GM19023 (cell line): ENCODE results near the gene RELN.
"Not testable (repeated sequence)": the region's sequence is repeated elsewhere in the genome, so short reads cannot be mapped to it uniquely, and the experiment has no call there.

Experiments used
- ATAC-seq: cut with Tn5 transposase; IDR thresholded peaks from one replicate; pipeline ENCODE4 v1.9.1; 2021; ENCODE audit warnings: mild to moderate bottlenecking, moderate library complexity; ENCODE audit not compliant: unreplicated experiment

Gene RELN

DNA sequence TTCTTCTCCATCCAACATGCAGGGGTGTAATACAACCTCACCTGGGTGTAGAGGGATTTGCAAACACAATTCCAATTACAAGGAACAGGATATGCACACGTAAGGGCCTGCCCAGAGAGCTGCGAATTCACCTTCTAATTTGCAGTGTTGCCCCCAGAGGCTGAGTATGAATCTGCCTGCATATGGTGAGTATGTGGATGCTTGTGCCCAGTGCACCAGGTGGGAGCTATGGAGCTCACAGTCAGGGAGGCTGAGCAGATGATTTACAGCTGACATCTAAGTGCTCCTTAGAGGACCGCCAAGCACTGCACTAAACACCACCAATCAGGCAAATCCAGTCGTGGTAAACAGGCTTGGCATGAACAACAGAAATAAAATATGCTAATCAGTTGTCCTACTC, 132.0 kb downstream of the RELN start:
- no peak for ATAC-seq

DNA sequence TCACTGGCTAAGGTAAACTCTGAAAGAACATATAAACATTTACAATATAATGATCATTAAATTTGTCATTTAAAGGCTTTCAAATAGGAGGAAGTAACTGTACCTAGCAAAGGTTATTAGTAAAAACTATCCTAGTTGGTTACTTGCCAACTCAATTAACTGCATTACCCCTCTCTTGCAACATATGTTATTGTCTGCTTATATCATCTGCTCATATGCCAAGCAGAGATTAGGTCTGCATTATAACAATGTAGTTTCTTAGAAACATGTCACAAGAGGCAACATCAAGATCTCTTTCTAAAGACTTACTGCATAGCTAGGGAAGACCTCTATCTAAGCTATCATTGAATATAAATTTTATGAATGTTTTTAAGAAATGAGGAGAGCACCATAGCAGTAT, 132.5 kb downstream of the RELN start:
- no peak for ATAC-seq

DNA sequence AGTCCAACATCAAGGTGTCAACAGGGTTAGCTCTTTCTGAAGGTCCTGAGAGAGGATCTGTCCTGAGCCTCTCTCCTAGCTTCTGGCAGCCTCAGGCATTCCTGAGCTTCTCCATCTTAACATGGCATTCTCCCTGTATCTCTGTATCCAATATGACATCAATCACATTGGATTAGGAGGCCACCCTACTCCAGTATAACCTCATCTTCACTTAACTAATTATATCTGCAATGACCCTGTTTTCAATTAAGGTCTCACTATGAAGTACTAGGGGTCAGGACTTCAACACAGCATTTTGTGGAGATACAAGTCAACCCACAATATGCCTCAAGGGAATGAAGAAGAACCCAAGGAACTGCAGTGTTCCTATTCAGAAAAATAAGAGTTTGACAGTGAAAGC, 133.8 kb downstream of the RELN start:
- no peak for ATAC-seq

DNA sequence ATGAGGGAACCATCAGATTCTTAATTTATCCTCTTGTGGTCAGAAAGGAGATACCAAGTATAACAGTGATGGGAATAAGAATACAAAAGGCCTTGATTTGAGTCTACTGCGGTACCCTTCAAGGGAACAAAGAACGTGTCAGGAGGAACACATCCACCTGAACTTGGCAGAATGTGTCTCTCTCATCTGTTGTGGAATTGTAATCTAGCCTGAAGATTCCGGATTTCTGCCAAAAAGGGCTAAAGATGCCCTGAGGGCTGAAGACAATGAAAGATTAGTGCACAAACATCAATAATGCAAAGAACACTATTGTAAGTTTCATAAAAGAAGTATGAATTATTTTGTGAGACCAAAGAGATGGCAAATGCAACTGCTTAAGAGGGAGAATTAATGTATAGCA, 134.8 kb downstream of the RELN start:
- no peak for ATAC-seq

DNA sequence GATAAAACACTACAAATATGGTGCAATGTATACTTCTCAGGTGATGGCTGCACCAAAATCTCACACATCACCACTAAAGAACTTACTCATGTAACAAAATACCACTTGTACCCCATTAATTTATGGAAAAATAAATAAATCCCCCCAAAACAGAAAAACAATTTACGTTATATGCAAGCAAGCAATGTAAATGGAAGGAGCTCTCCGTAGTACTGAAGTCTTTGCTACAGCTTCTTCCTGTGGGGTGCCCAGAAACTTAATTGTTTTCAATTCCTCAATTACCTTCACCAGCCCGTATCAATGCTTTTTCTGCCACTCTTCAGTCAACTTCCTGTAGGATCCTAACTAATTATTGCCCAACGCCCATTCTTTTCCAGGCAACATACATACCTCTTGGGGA, 138.1 kb downstream of the RELN start:
- no peak for ATAC-seq

DNA sequence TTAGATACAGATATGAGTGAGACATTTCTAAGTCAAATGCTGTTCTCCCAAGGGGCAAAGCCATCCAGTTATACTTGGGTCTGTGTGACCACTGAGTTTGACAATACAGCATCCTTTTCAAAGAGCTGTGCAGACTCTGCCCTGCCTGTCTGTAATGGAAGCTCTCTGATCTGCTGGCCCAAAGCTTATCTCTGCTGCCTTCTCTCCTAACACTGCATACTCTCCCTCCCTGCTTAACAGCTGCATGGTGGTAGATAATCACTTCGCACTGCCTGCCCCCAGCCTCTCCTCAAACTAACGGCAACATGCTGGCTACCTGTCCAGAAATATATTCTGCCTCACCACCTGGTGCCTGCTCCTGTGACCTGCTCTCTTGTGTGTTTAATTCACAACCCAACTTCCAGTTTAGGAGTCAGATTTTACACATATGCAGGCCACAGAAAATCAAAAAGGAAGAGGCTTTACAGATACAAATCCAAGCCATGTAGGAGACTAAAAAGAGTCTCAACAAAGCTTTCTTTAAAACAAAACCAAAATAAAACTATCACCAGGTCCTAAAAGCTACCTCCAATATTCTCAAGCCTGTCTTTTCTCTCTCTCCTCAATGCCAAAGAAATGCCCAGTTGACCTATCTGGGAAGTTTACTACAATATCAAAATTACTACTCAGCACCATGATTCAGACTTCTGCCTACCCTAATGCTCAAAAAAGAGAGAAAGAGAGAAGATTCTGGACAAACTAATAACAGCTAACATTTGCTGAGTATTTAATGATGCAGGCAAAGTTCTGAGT, 145.6 kb downstream of the RELN start:
- ATAC-seq: no peak

DNA sequence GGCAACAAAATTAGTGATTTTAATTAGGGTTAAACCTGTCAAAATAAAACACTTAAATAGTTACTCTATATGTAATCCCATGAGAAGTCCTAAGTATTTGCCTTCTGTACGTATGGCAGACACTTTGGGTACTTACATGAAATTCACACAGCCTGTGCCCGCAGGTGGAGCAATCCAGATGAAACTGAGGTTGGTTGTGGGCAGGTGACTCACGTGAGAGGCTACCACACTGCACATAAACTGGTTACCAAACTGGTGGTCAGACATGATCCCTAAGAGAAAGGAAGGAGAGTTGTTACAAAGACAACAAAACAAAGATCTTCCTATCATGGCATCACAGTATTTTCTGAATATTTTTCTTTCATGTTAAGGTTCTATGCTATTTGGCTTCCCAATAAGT, 156.1 kb downstream of the RELN start:
- no peak for ATAC-seq

DNA sequence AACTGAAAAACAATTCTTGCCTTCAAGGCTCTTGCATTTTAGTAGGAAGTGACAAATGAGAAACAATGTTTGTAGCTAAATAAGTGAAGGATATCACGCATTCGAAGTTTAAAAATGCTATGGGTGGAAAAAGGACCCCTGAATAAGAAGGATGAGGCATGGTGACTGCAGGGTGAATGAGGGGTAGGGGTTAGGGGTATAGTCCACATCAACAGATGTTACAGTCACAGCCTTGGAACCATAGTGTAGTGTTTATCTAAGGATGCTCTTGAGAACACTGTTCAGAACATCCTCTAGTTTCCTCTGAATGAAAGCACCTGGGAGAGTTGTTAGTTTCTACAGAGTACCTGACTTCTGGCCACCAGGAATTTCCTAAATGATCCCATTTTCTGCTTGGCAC, 157.0 kb downstream of the RELN start:
- ATAC-seq: no peak

DNA sequence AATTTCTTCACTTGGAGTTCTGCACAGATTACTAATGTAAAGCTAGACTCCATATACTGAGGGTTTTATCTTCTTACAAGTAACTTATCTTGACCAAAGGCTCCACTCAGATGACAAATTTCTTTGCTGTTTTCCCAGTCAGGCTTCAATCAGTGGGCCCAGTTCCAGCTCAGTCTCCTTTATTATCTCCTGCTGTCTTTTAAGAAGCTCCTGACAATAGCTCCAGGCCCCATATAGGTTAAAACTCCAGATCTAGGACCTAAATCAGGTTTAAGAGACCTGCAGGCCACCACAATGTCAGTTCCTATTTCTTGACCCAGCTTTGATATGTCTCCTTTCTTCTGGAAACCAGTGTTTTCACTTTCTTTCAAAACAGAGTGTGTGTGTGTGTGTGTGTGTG, 165.2 kb downstream of the RELN start:
- no peak for ATAC-seq

DNA sequence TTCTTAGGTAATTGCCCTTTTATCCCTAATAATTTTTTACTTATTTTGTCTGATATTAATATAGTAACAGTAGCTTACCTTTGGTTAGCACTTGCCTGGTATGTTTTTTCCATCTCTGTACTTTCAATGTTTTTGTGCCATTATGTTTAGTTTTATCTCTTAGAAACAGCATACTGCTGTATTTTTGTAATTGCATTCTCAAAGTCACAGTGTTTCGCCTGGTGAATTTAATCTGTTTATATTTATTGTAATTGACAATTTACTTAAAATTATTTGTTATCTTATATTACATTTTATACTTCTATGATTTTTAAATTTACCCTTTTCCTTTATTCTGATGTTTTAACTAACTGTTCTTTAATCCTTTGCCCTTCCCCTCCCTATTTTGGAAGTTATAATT, 166.4 kb downstream of the RELN start:
- ATAC-seq: no peak

DNA sequence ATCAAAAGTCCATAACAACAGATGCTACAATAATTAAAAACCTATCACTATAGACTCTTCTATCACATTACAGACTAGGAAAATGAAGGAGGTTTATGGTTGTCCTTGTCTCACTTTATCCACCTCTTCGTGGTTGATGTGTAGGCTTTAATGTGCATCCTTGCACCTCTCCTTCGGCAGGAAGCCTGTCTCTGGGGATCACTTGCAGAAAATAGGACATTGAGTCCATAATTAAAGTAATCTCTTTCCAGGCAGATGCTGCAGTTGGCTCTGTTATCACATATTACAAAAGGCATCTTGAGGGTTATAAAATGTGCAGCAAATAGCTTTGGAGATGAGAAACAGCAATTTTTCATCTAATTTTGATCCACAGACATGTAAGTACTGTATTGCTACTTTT, 168.4 kb downstream of the RELN start:
- ATAC-seq: no peak

DNA sequence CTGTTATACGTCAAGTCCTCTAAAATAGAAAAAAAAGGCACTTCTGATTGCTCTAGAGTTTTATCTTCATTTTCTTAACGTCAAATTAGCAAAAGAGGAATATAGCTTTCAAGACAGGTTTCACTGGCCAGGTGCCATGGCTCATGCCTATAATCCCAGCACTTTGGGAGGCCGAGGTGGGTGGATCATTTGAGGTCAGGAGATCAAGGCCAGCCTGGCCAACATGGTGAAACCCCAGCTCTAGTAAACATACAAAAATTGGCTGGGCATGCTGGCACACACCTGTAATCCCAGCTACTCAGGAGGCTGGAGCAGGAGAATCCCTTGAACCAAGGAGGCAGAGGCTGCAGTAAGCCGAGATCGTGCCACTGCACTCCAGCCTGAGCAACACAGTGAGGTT, 173.5 kb downstream of the RELN start:
- not testable (repeated sequence) for ATAC-seq

DNA sequence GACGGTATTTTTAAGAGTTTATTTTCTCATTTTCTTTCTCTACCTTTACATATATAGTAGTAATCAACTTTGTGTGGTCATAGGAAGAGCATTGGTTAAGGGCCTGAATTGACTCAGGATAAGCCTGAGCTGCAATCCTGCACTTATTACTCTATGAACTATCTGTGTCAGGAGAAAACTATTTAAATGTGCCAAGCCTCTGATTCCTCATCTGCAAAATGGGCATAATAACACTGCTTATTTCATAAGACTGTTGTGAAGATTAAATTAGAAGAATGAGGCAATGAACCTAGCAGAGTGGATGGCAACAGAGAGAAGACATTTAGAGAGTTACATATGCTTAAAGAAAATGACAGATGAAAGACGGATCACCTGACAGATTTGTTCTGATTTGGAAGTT, 175.5 kb downstream of the RELN start:
- ATAC-seq: no peak

DNA sequence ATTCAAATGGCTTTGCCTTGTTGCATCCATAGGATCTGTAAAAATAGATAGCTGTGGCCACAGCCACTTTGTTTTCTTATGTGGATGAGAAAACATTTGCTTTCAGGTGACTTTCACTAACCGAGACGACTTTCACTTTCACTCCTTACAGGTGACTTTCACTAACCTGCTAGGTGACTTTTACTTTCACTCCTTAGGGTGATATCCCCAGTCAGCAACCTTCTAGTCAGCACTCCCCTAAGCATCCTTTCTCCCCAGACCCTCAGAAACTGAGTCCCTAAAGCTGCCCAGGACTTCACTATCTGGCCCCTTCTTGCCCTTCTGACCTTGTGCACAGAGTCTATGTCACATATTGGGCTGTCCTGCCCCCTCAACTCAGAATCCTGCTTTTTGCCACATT, 177.5 kb downstream of the RELN start:
- no peak for ATAC-seq

DNA sequence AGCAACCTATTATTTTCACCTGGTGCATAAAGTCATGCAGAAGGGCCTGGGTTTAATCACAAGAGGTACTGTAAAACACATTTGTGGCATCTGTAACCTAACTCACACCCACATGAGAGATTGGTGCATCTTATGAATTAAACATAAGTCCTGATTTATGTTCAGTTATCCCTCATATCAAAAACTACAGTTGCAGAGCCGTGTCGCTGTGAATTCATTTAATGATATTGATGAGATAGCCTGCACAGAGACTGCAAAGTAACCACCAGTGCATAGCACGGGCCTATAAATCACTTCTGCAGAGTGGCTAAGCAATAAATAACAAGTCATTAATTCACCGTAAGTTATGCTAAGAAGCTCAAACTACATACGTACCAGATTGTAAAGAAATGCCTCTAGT, 178.2 kb downstream of the RELN start:
- ATAC-seq: no peak

DNA sequence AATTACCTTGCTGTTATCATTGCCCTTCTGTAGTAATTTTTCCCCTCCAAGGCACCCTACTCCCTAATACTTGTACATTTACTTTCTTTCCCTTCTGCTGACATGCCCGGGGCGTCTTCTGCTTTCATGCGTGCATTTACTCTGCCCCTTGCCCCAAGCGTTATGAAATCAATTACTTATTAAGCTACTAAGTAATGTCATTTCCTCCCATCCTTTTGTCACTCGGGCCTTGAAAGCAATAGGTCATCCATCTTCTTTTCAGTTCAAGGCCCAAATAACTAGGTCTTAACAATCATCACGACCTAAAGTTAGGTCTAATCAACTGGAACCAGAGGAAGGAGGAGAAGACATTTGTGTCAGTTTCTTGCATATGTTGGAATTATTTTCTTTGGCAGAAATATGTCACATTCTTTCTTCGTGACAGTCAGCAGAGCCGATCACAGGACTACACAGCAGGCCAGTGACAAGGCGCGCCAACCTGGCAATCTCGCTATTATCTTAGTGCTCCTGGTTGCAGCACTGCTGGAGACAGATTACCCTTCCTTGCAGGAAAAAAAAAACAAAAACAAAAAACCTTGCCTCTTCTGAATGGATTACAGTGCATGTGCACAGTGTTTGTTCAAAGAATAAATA, 179.2 kb downstream of the RELN start:
- ATAC-seq: no peak

DNA sequence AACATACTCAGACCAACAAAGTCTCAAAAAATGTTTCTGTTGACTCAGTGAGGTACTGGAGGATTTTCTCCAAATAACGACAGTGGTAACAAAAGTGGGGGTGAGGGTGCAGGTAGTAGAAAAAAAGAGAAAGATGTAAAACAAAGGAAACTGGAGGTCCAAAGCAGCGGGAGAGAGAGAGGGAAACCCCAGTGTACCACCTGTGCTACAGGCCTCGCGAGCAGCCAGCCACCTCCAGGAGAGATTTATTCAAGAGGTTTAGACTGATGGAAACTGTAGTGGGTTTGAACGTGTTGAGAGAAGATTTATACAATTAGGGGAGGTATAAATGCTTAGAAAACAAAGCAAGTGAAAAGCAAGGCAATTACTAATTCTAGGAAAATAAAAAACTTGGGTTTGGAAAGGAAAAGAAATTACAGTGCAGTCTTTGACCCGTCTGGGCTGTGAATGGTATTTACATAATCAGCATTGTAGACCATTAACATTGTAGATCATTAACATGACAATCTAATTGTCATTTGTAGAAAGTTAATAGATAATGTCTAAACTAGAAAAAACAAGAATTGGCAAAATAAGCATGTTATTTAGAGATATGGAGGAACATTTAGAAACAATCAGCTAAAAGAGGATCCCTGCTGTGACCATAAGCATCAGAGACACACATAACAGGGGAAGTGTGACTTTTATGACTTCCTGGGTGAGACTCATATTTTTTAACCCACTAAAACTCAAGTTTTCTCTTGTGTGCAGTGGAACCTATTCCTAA, 180.0 kb downstream of the RELN start:
- no peak for ATAC-seq

DNA sequence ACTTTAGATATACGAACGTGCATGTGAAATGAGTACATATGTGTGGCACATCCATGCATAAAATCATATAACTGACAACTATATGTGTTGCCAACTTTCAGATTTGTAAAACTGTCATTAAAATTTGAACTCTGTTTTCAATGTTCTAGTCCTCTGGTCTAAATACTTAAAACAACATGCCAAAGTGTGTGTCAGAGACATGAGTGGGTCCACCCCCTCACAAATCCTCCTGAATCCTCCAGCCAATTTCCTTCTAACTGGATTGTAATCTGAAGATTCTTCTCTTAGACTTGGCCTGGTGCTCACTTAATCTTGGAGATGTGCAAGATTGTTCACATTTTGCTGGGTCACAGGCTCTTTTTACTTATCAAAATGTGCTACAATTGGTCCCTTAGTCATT, 184.1 kb downstream of the RELN start:
- ATAC-seq: no peak

DNA sequence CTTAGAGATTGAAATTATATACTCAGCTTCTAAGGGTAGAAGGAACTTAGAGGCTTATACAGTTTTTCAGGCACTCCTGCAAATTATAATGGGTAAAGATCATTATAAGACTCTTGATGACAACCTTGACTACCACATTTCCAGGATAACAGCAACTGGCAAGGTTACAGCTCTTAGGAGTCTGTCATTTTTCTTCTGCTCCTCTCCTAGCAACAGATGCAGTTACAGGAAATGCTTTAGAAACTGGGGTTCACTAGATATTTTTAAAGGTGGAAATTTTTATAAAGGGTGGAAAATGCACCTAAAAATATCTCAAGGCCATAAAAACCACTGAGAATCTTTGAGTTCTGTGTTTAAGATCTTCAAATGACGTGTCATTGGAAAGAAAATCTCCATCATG, 185.8 kb downstream of the RELN start:
- ATAC-seq: no peak

DNA sequence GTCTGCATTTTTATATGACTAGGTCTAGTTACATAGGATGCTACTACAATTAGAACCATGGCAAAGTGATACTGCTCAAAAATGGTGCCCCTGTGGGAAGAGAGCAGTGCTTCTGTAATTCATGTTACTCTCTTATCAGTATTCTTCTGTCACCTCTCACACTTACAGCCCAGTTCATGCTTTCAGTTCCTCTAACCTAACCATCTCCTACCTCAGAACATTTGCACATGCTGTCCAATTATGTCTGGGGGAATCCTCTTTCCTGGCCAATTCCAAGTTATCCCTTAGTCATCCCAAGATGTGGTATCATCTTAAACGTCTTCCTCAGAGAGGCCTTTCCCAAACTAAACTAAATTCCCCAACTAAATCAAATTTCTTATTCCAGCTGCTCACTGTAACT, 190.2 kb downstream of the RELN start:
- ATAC-seq: no peak

DNA sequence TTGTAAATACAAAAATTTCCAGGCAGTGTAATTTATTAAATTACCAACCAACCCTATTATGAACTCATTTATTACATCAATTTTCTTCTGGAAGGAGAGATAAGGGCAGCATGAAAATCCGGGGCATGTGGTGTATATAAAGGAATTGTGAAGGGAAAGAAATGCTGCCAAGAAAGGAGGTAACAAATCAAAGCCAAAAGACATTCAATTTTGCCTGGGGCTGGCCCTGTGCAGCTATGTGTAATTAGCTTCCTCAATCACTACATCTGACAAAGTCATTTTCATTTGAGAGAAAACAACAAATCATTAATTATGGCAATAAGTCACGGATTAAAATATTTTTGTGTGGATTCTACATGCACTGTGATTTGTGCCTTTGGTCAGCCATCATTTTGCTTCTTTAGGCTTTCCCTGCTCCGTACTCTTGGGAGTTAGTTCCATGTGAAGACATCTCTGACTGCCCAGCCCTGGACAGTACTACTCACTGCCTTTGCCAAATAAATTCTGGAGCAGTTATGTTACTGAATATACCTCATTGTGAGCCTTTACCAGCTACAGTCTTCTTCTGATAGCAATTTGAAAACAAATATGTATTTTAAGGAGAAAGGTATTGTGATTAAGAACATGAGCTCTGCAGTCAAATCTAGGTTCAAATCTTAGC, 191.7 kb downstream of the RELN start:
- ATAC-seq: no peak
